ENCODE measurements around the gene GLRX3. TPM values are rescaled to one million over a fixed set of nuclear protein-coding genes. Genes with fewer than 3 reads are reported as not detected.

GLRX3 gene
- total RNA-seq, 1 experiment from 2014 or later = 98.1 TPM

DNA sequence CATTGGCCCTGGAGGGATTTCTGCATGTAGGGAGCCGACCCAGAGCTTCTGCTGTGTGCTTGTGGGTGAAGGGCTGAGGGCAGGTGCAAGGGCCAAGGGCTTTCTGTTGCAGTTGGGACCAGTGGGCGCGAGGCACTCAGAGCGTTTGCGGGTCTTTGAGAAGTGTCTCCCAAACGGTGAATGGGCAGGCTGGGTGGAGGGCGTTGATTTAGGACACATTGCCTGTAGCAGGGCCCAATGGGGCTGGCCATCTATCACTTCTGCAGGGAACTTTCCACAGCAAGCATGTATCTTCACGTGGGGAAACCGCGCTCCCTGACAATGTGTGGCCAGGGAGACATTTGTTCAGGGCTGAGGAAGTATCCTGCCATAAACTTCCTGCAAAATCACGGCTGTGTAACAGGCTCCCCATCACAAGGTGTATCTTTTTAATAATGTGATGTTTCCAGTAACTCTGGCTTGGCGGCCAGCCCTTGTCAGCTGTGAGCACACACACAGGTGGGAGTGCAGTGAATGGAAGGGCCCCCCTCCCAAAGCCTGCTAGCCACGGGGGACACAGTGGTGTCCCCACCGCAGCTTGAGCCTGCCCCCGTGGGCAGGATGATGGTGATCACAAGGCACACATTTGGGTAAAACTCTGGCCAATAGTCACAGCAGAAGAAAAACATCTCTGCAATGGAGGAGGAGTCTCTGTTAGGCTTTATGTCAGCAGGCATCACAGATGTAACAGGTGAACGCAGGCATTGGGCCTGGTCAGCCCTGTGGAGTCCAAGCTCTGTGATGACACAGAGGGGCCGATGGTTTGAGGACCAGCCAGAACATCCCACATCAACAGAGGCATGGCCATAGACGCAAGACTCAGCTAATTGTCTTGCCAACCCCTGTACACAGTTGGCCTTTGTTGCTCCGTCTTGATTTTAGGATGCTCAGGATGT, 84.3 kb downstream of the GLRX3 start:
- Histone ChIP-seq H3K27ac (ENCODE audit: low read length) (no peak overlapping the region), H3F3A (ENCODE audit: low read length, unreplicated experiment) (no peaks in the 10 kb centered on the region), H3K4me2 (ENCODE audit: low read length) (no peak overlapping the region), H2AFZ (ENCODE audit: low read length) (no peak overlapping the region), H3K27me3 (ENCODE audit: low read length) (no peaks in the 10 kb centered on the region; the same call in 1 of the 2 replicates), H3K4me3 (ENCODE audit: low read length) (no peak overlapping the region), H3K9me2 (replicated peaks; ENCODE audit: low read length) (no peaks in the 10 kb centered on the region), H3K36me3 (ENCODE audit: low read depth, low read length) (no peaks in the 10 kb centered on the region), H3K4me1 (ENCODE audit: insufficient read depth, low read length) (no peaks in the 10 kb centered on the region), H3K79me2 (ENCODE audit: low read length) (no peaks in the 10 kb centered on the region), H3K9ac (ENCODE audit: low read length) (no peak overlapping the region), H3K9me3 (ENCODE audit: low read length) (no peaks in the 10 kb centered on the region), H4K20me1 (ENCODE audit: low read length) (no peaks in the 10 kb centered on the region)
- no peak for ATAC-seq
- ChIA-PET CTCF (no interaction called here), POLR2A (ENCODE audit: unreplicated experiment) (no interaction called here)
- BruUV-seq (replicated peaks) = no TSS peak
- no peak for DNase-seq
- no peak for TF ChIP-seq CTCF (conservative IDR thresholded peaks at IDR 0.05; ENCODE audit: low read depth, low read length)
- TF ChIP-seq EZH2 (IDR thresholded peaks at IDR 0.05; ENCODE audit: low read length, unreplicated experiment) = no peak
- no peak for TF ChIP-seq EZH2phosphoT487 (IDR thresholded peaks at IDR 0.05; ENCODE audit: borderline replicate concordance, low read length)
- intact Hi-C loops (cut with micrococcal nuclease) = no loop called here

DNA sequence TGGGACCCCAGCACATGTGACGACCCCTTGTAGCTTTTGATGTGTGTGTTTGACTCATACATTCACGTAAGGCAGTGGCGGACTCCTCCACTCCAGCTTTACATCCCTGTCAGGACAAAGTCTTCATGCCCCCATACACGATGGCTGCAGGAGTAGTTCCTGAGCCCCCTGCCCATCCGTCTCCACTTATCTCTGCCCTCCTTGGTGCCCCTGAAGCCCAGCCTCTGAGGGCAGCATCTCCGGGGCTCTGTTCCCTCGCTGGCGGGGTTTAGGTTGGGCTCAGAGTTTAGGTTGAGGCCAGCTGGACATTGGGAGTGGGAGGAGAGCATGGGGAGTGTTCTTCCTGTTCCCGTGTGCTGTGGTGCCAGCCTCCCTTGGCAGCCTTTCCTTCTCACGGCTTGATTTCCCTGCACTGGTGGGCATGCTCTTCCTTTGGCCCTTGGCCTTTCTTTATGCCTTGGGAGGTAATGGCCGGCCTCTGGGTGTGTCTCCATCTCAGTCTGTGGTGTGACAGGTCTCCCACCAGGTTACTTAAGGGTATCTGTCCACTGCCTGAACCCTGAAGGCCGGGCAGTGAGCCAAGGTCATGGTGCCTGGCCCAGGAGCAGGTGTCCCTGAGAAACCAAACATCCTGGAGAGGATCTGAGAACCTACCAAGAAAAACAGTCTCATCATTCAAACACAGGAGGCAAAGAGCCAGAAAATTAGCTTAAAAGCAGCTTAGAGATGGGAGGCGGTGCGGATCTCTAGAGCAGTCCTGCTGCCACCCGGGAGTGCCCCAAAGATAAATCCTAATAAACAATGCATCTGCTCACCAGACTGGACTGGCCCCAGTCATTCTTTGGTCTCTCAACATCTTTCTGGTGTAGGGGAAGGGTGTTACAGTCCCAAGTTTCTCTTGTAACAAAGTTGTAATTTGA, 85.5 kb downstream of the GLRX3 start:
- H3K4me3 ChIP-seq (ENCODE audit: low read length) = no peak overlapping the region
- TF ChIP-seq EZH2 (IDR thresholded peaks at IDR 0.05; ENCODE audit: low read length, unreplicated experiment) = no peak
- no peak for TF ChIP-seq CTCF (conservative IDR thresholded peaks at IDR 0.05; ENCODE audit: low read depth, low read length)
- TF ChIP-seq EZH2phosphoT487 (IDR thresholded peaks at IDR 0.05; ENCODE audit: borderline replicate concordance, low read length) = no peak
- DNase-seq (no peak), ATAC-seq (no peak)
- no peaks in the 10 kb centered on the region for H3K36me3 ChIP-seq (ENCODE audit: low read depth, low read length)
- ChIA-PET CTCF (no interaction called here), POLR2A (ENCODE audit: unreplicated experiment) (no interaction called here)
- H3K4me2 ChIP-seq (ENCODE audit: low read length) = no peak overlapping the region
- H4K20me1 ChIP-seq (ENCODE audit: low read length) = no peaks in the 10 kb centered on the region
- no peaks in the 10 kb centered on the region for H3K4me1 ChIP-seq (ENCODE audit: insufficient read depth, low read length)
- H3F3A ChIP-seq (ENCODE audit: low read length, unreplicated experiment) = no peaks in the 10 kb centered on the region
- H2AFZ ChIP-seq (ENCODE audit: low read length) = no peak overlapping the region
- H3K9me3 ChIP-seq (ENCODE audit: low read length) = no peaks in the 10 kb centered on the region
- intact Hi-C loops (cut with micrococcal nuclease) = no loop called here
- H3K9ac ChIP-seq (ENCODE audit: low read length) = no peak overlapping the region
- H3K79me2 ChIP-seq (ENCODE audit: low read length) = no peaks in the 10 kb centered on the region
- no peak overlapping the region for H3K27ac ChIP-seq (ENCODE audit: low read length)
- no peaks in the 10 kb centered on the region for H3K9me2 ChIP-seq (replicated peaks; ENCODE audit: low read length)
- no TSS peak for BruUV-seq (replicated peaks)
- H3K27me3 ChIP-seq (ENCODE audit: low read length) = no peaks in the 10 kb centered on the region; the same call in 1 of the 2 replicates

Measured in PC-3 (cell line).